Adrenal gland (tissue), 12 donors: Measurements from ENCODE around the gene DLGAP1. TPM values are rescaled to one million over a fixed set of nuclear protein-coding genes. Genes with fewer than 3 reads are reported as not detected.

Source experiments
- DNase-seq, 7 donors: peaks; one replicate each; pipeline ENCODE4 v3.0.0-alpha.2; 2019 to 2020
- H3K27ac ChIP-seq, 5 donors: fragments of 200-600 bp; sonication (generic) in 4 of 5; 1 replicate in 3 of 5; 2 replicates in 2 of 5; pipeline versions ENCODE4 v1.5.1 to v1.8.0; 2016 to 2020; ENCODE audit warnings: mild to moderate bottlenecking in 1 of 5
- H3K27me3 ChIP-seq: fragments of 200-600 bp; 2 replicates; pipeline ENCODE4 v1.8.0; 2021
- H3K36me3 ChIP-seq, 2 donors: fragments of 200-600 bp; replicated peaks in 1 of 2; 1 replicate in 1 of 2; 2 replicates in 1 of 2; pipeline versions ENCODE4 v1.5.1 to v1.8.0; 2018 to 2022
- H3K4me1 ChIP-seq, 2 donors: fragments of 200-600 bp; replicated peaks in 1 of 2; 1 replicate in 1 of 2; 2 replicates in 1 of 2; pipeline versions ENCODE4 v1.5.1 to v1.8.0; 2018 to 2021
- H3K4me3 ChIP-seq, 4 donors: fragments of 200-600 bp; sonication (generic) in 3 of 4; one replicate each; pipeline ENCODE4 v1.5.1; 2016 to 2018
- H3K9me3 ChIP-seq, 3 donors: fragments of 200-600 bp; sonication (generic) in 1 of 3; replicated peaks in 1 of 3; 1 replicate in 2 of 3; 2 replicates in 1 of 3; pipeline versions ENCODE4 v1.5.1 to v1.8.0; 2016 to 2021
- POLR2A ChIP-seq, 2 donors: fragments of 450-650 bp; IDR thresholded peaks; one replicate each; pipeline ENCODE4 v1.6.1; 2017; ENCODE audit warnings: antibody characterized with exemption in 2 of 2, mild to moderate bottlenecking in 2 of 2, moderate library complexity in 1 of 2
- WGBS, 4 donors: extraction: QIAGEN DNeasy Blood & Tissue Kit in 2 of 4; methylation state at CpG; one replicate each; pipeline versions ENCODE4 v1.1.5 to v1.1.7; 2013 to 2017; 5-methylcytosine and 5-hydroxymethylcytosine counted together
- intact Hi-C, 2 donors: fragments of 100-400 bp; cut with DNase I; formaldehyde crosslinking; loops; one replicate each; pipeline versions ENCODE4 v1.14.1 to v1.15.0; 2022 to 2023
- polyA plus RNA-seq, 3 donors: library from polyadenylated mRNA; stranded (reverse); fragments of 200-250 nt in 2 of 3; fragments of 350-450 nt in 1 of 3; fragmentation: Illumina TruSeq in 1 of 3; extraction: RNeasy Lipid Tissue Mini Kit (QIAGEN cat#74804) in 1 of 3; gene quantifications; one replicate each; pipeline ENCODE4 v1.2.3, GENCODE V29; 2013 to 2014
- total RNA-seq, 9 donors: library from RNA; depleted of rRNA in 4 of 9; stranded (reverse); fragments of >200 nt in 4 of 9; fragments of 120-200 nt in 1 of 9; fragmentation: NEBNext Ultra II Directional in 1 of 9; extraction: Animal tissue kit (Norgen Biotek cat#: 25700) in 1 of 9; gene quantifications; one replicate each; pipeline versions ENCODE4 v1.1.0 to v1.2.4, GENCODE V29; 2013 to 2023
- TF ChIP-seq, protein P1 (sequence below), 6 experiments: fragments of 450-650 bp in 4 of 6; fragments of 200-600 bp in 2 of 6; sonication (generic) in 1 of 6; IDR thresholded peaks; 1 replicate in 5 of 6; 2 replicates in 1 of 6; pipeline versions ENCODE4 v1.5.1 to v1.8.0; 2016 to 2021; ENCODE audit warnings: antibody characterized with exemption in 6 of 6, mild to moderate bottlenecking in 2 of 6, moderate library complexity in 1 of 6
- donor health status: healthy with polysubstance abuse.
- donor health status: Bipolar disorder and iron deficiency.
- donor health status: DM: yes; HTN: yes; CAD: no.
- donor health status: DM: no; HTN: no; CAD: no.
- donor health status: DM: no; HTN: no; CAD: no.
- donor health status: DM: yes; HTN: yes; CAD: no.

The DLGAP1 gene
- total and polyA plus RNA-seq, 12 donors, result 1.7 to 30.9 (median 12.9) TPM

DNA sequence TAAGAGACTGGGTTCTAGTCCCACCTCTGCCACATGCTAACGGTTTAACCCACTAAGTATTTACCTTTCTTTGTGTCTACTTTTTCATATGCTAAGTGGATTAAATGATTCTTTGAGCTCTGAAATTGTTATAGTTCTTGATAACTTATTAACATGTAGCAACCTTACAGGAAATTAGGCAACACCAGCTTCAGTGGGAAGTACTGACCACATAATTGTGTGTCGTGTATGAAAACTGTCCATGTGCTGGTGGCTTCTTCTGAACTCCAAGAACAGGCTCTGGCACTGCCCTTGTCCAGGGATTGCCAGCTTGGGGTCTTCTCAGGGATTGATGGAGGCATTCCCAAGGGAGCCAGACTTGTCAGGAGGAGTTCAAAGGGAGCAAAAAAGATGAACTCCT lies 577.4 kb downstream of the DLGAP1 start:
- Histone ChIP-seq H3K9me3 (no peaks in the 10 kb centered on the region), H3K27ac (no peak overlapping the region), H3K4me1 (peaks cover 0 to 13% of the 10 kb centered on the region in 2 donors), H3K27me3 (no peaks in the 10 kb centered on the region), H3K36me3 (no peaks in the 10 kb centered on the region), H3K4me3 (no peak overlapping the region)
- DNase-seq, result no peak
- intact Hi-C loops, result loop anchor here in 1 of 2 donors (10.0 kb wide), 1 partner anchor 173 kb away; no protein-coding TSS in a partner anchor
- 72 to 86% (median 82%) methylated on average over 2 of the region's 2 CpGs for WGBS, 4 donors
- TF ChIP-seq, protein P1, sequence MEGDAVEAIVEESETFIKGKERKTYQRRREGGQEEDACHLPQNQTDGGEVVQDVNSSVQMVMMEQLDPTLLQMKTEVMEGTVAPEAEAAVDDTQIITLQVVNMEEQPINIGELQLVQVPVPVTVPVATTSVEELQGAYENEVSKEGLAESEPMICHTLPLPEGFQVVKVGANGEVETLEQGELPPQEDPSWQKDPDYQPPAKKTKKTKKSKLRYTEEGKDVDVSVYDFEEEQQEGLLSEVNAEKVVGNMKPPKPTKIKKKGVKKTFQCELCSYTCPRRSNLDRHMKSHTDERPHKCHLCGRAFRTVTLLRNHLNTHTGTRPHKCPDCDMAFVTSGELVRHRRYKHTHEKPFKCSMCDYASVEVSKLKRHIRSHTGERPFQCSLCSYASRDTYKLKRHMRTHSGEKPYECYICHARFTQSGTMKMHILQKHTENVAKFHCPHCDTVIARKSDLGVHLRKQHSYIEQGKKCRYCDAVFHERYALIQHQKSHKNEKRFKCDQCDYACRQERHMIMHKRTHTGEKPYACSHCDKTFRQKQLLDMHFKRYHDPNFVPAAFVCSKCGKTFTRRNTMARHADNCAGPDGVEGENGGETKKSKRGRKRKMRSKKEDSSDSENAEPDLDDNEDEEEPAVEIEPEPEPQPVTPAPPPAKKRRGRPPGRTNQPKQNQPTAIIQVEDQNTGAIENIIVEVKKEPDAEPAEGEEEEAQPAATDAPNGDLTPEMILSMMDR (IDR thresholded peaks at IDR 0.05), result no peak

DNA sequence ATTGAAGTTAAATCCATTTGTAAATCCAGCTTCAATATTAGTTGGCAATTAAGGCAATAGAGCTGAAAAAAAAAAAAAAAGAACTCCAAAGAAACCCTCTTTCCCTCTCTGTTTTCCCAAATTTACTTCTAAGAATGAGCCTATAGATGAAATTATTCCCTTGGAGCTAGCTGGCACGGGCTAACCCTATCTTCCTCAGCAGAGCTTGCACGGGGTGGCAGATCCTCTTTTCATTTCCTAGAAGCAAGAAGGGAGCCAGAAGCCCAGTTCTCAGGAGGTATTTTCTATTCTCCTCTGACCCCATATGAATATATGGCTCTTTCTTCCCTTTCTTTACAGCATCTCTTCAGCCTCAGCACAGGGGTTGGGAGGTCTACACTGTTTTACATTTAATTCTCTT lies 579.1 kb downstream of the DLGAP1 start:
- Histone ChIP-seq H3K4me3 (no peak overlapping the region), H3K9me3 (no peaks in the 10 kb centered on the region), H3K4me1 (peaks cover 0 to 13% of the 10 kb centered on the region in 2 donors), H3K36me3 (no peaks in the 10 kb centered on the region), H3K27me3 (no peaks in the 10 kb centered on the region), H3K27ac (no peak overlapping the region)
- 55 to 80% (median 71%) methylated on average over 2 of the region's 2 CpGs for WGBS, 4 donors
- no peak for DNase-seq
- TF ChIP-seq POLR2A (IDR thresholded peaks at IDR 0.05), result no peak
- TF ChIP-seq, protein P1 (IDR thresholded peaks at IDR 0.05), result no peak
- intact Hi-C loops, result loop anchor here in 1 of 2 donors (10.0 kb wide), 1 partner anchor 171 kb away; no protein-coding TSS in a partner anchor

DNA sequence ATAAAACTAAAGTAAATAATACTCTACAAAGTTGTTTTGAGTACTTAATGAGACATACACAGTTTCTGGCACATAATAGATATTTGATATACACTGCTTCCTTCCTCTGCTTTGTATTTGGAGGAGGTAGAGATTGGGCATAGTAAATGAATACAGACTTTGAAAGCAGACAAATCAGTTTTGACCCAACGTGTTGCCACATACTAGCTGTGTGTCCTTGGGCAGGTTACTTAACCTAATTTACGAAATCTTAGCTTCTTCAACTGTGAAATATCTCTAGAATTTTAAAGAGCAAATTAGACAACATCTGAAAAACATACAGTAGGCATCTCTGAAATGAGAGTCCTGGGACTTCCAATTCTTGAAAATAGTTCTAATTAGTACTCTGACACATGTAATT lies 579.7 kb downstream of the DLGAP1 start:
- TF ChIP-seq, protein P1 (IDR thresholded peaks at IDR 0.05), result no peak
- TF ChIP-seq POLR2A (IDR thresholded peaks at IDR 0.05), result no peak
- Histone ChIP-seq H3K27me3 (no peaks in the 10 kb centered on the region), H3K4me3 (no peak overlapping the region), H3K4me1 (peaks cover 0 to 13% of the 10 kb centered on the region in 2 donors), H3K27ac (peak overlapping the region in 1 of 5 donors; percentile 15), H3K36me3 (no peaks in the 10 kb centered on the region), H3K9me3 (no peaks in the 10 kb centered on the region)
- 27 to 44% (median 40%) methylated on average over 2 of the region's 2 CpGs for WGBS, 4 donors
- intact Hi-C loops, result loop anchor here in 1 of 2 donors (10.0 kb wide), 1 partner anchor 171 kb away; no protein-coding TSS in a partner anchor
- DNase-seq, result peak in 1 of 7 donors; percentile 44

DNA sequence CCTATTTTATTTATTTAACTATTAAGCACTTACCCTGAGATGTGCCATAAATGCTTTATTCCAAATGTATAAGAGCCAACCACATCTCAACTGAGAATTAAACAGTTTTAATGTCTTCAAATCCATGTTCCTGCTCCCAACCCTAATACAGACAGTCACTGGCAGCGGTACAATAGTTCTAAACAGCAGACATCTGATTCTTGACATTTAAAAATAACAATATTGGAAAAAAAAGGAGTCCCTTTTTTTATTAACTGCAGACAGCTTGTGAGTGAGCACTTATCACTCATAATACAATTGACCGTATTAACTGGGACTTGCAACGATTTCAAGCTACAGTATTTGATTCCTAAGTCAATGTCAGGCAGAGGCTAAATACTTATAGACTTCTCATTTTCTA lies 580.5 kb downstream of the DLGAP1 start:
- Histone ChIP-seq H3K4me3 (peak overlapping the region in 1 of 4 donors; percentile 39), H3K4me1 (peaks cover 0 to 13% of the 10 kb centered on the region in 2 donors), H3K36me3 (no peaks in the 10 kb centered on the region), H3K9me3 (no peaks in the 10 kb centered on the region), H3K27me3 (no peaks in the 10 kb centered on the region), H3K27ac (peak overlapping the region in 2 of 5 donors; percentile 15 to 41)
- no peak for DNase-seq
- intact Hi-C loops, result loop anchor here (5.0 to 10.0 kb wide), 2 partner anchors 170 to 172 kb away; no protein-coding TSS in a partner anchor
- TF ChIP-seq, protein P1 (IDR thresholded peaks at IDR 0.05), result no peak
- WGBS, 4 donors, result 63 to 70% (median 67%) methylated on average over 3 of the region's 3 CpGs
